ENCODE results near the gene DGCR8.
"Not testable (repeated sequence)": the region's sequence is repeated elsewhere in the genome, so short reads cannot be mapped to it uniquely, and the experiment has no call there.

Gene DGCR8

GRCh38 chr22:20158391-20159036 is 78.5 kb downstream of the DGCR8 start:
- DNase-seq, result no peak

GRCh38 chr22:20159076-20159475 is 79.0 kb downstream of the DGCR8 start:
- no peak for DNase-seq

GRCh38 chr22:20159531-20159930 is 79.5 kb downstream of the DGCR8 start:
- not testable (repeated sequence) for DNase-seq

GRCh38 chr22:20160041-20160440 is 80.0 kb downstream of the DGCR8 start:
- DNase-seq, result no peak

Measured in NCI-H1930 (cell line).